ENCODE results near the gene RBMS1.

DNA sequence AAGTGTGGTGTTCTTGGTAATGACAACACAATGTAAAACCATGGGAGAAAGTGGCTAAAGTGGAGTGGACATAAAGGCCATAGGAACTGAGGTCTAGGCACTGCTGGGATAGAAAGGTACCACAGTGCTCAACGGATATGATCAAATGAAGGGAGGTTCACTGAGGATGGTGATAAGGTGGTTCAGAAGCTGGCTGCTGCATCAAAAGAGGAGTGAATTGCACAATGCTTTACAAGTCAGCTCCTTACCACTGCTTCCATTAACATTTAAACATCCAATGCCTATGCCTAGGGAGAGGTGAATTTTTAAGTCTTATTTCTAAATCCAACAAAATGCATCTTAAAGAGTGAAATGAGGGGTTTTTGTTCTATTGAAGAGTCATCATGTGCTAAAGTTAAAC lies 193.4 kb downstream of the RBMS1 start:
- TF ChIP-seq CTCF (IDR thresholded peaks at IDR 0.05; ENCODE audit: low read depth, low read length, missing input control) (no peak), MAX (IDR thresholded peaks at IDR 0.05) (no peak), HNF4A (conservative IDR thresholded peaks at IDR 0.05) (no peak), FOXA1 (IDR thresholded peaks at IDR 0.05) (no peak), JUND (IDR thresholded peaks at IDR 0.05) (no peak)
- TF ChIP-seq, protein P1, sequence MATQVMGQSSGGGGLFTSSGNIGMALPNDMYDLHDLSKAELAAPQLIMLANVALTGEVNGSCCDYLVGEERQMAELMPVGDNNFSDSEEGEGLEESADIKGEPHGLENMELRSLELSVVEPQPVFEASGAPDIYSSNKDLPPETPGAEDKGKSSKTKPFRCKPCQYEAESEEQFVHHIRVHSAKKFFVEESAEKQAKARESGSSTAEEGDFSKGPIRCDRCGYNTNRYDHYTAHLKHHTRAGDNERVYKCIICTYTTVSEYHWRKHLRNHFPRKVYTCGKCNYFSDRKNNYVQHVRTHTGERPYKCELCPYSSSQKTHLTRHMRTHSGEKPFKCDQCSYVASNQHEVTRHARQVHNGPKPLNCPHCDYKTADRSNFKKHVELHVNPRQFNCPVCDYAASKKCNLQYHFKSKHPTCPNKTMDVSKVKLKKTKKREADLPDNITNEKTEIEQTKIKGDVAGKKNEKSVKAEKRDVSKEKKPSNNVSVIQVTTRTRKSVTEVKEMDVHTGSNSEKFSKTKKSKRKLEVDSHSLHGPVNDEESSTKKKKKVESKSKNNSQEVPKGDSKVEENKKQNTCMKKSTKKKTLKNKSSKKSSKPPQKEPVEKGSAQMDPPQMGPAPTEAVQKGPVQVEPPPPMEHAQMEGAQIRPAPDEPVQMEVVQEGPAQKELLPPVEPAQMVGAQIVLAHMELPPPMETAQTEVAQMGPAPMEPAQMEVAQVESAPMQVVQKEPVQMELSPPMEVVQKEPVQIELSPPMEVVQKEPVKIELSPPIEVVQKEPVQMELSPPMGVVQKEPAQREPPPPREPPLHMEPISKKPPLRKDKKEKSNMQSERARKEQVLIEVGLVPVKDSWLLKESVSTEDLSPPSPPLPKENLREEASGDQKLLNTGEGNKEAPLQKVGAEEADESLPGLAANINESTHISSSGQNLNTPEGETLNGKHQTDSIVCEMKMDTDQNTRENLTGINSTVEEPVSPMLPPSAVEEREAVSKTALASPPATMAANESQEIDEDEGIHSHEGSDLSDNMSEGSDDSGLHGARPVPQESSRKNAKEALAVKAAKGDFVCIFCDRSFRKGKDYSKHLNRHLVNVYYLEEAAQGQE (IDR thresholded peaks at IDR 0.05): no peak
